H1 (cell line): Measurements from ENCODE around the gene S100A6. TPM values are rescaled to one million over a fixed set of nuclear protein-coding genes. Genes with fewer than 3 reads are reported as not detected.
"Not testable (repeated sequence)": the region's sequence is repeated elsewhere in the genome, so short reads cannot be mapped to it uniquely, and the experiment has no call there.

ENCODE experiments used
- CTCF ChIA-PET: fragments of 300-600 bp; sonication (Branson Sonifier 250); formaldehyde crosslinking; loops from one replicate; lab custom pipeline; 2021; ENCODE audit not compliant: partially characterized antibody; lab: Charles Lee
- POLR2A ChIA-PET: fragments of 300-600 bp; sonication (Branson Sonifier 250); formaldehyde crosslinking; loops from one replicate; lab custom pipeline; 2021; ENCODE audit warnings: inconsistent platforms; ENCODE audit not compliant: partially characterized antibody; lab: Charles Lee
- DNase-seq, 2 experiments: peaks; one replicate each; pipeline versions ENCODE4 v3.0.0 to v3.0.0-alpha.2; 2010 to 2022; ENCODE audit warnings: low spot score in 2 of 2, low read depth in 1 of 2, mixed read lengths in 1 of 2
- FAIRE-seq: peaks from 2 replicates; lab custom pipeline; 2011; peaks lifted over from hg19 to GRCh38; lab: Jason Lieb, UNC
- H2AFZ ChIP-seq: 2 replicates; pipeline ENCODE4 v1.8.1; 2012; ENCODE audit warnings: low read length, inconsistent platforms
- H2AK5ac ChIP-seq: 2 replicates; pipeline ENCODE4 v1.6.1; 2013; ENCODE audit warnings: low read depth, low read length
- H2BK120ac ChIP-seq: replicated peaks from 2 replicates; pipeline ENCODE3; 2013; ENCODE audit warnings: low read depth, low read length, inconsistent platforms
- H2BK12ac ChIP-seq: 2 replicates; pipeline ENCODE4 v1.6.1; 2013; ENCODE audit warnings: low read depth, low read length
- H2BK15ac ChIP-seq: 2 replicates; pipeline ENCODE4 v1.6.1; 2013; ENCODE audit warnings: low read length
- H2BK20ac ChIP-seq: 2 replicates; pipeline ENCODE4 v1.6.1; 2013; ENCODE audit warnings: low read length
- H2BK5ac ChIP-seq: 2 replicates; pipeline ENCODE4 v1.6.1; 2013; ENCODE audit warnings: low read depth, low read length
- H3K14ac ChIP-seq: 2 replicates; pipeline ENCODE4 v1.6.1; 2013; ENCODE audit warnings: inconsistent platforms; ENCODE audit not compliant: insufficient read length
- H3K18ac ChIP-seq: 2 replicates; pipeline ENCODE4 v1.6.1; 2013; ENCODE audit warnings: low read length; ENCODE audit errors: extremely low read depth
- H3K23ac ChIP-seq: 2 replicates; pipeline ENCODE4 v1.6.1; 2013; ENCODE audit warnings: inconsistent platforms; ENCODE audit not compliant: insufficient read length
- H3K23me2 ChIP-seq: 2 replicates; pipeline ENCODE4 v1.6.1; 2013; ENCODE audit warnings: low read depth, low read length
- H3K27ac ChIP-seq: 2 replicates; pipeline ENCODE4 v1.6.1; 2011; ENCODE audit warnings: low read depth, low read length, inconsistent platforms
- H3K27me3 ChIP-seq, 4 experiments: replicated peaks in 1 of 4; 1 replicate in 1 of 4; 2 replicates in 3 of 4; pipeline versions ENCODE4 v1.6.1 to v1.8.1; 2011 to 2013; ENCODE audit warnings: low read length in 3 of 4, mild to moderate bottlenecking in 3 of 4, inconsistent platforms in 2 of 4, mixed read lengths in 2 of 4, moderate library complexity in 1 of 4; ENCODE audit not compliant: control insufficient read depth in 3 of 4, insufficient read depth in 3 of 4; ENCODE audit errors: extremely low read depth in 1 of 4
- H3K36me3 ChIP-seq, 4 experiments: 2 replicates each; pipeline versions ENCODE4 v1.6.1 to v1.8.1; 2011 to 2013; ENCODE audit warnings: mild to moderate bottlenecking in 4 of 4, low read length in 3 of 4, moderate library complexity in 2 of 4, control low read depth in 1 of 4, inconsistent platforms in 1 of 4; ENCODE audit not compliant: insufficient read depth in 4 of 4, control insufficient read depth in 2 of 4
- H3K4ac ChIP-seq: replicated peaks from 2 replicates; pipeline ENCODE3; 2013; ENCODE audit warnings: low read length, low read depth, mixed read lengths, inconsistent platforms; ENCODE audit not compliant: insufficient read length
- H3K4me1 ChIP-seq, 4 experiments: replicated peaks in 1 of 4; 1 replicate in 1 of 4; 2 replicates in 3 of 4; pipeline versions ENCODE4 v1.6.1 to v1.8.1; 2011 to 2013; ENCODE audit warnings: low read length in 3 of 4, inconsistent platforms in 2 of 4, mixed read lengths in 1 of 4; ENCODE audit not compliant: insufficient read depth in 4 of 4, control insufficient read depth in 3 of 4
- H3K4me2 ChIP-seq, 2 experiments: 2 replicates each; pipeline versions ENCODE4 v1.6.1 to v1.8.1; 2011 to 2013; ENCODE audit warnings: low read depth in 2 of 2, low read length in 2 of 2, control low read depth in 1 of 2, inconsistent platforms in 1 of 2, mild to moderate bottlenecking in 1 of 2; ENCODE audit not compliant: insufficient read depth in 1 of 2
- H3K4me3 ChIP-seq, 4 experiments: fragments of 200-600, 300-600 bp in 1 of 4; sonication (generic), shearing (Covaris generic), sonication (Bioruptor Twin) in 1 of 4; 2 replicates each; pipeline versions ENCODE4 v1.5.1 to v1.8.1; 2011 to 2016; ENCODE audit warnings: low read length in 4 of 4, low read depth in 3 of 4, control low read depth in 2 of 4, inconsistent platforms in 2 of 4, mild to moderate bottlenecking in 2 of 4, mixed read lengths in 1 of 4, moderate library complexity in 1 of 4; ENCODE audit not compliant: insufficient read depth in 2 of 4; ENCODE audit errors: extremely low read depth in 1 of 4
- H3K56ac ChIP-seq: replicated peaks from 2 replicates; pipeline ENCODE3; 2013; ENCODE audit warnings: low read depth, mild to moderate bottlenecking, mixed read lengths, low read length, inconsistent platforms; ENCODE audit not compliant: insufficient read length
- H3K79me1 ChIP-seq: 2 replicates; pipeline ENCODE4 v1.6.1; 2013; ENCODE audit warnings: low read depth, low read length, control low read depth
- H3K79me2 ChIP-seq, 2 experiments: 2 replicates each; pipeline versions ENCODE4 v1.6.1 to v1.8.1; 2012 to 2013; ENCODE audit warnings: low read length in 2 of 2, mild to moderate bottlenecking in 2 of 2, inconsistent platforms in 1 of 2; ENCODE audit not compliant: insufficient read depth in 2 of 2, control insufficient read depth in 1 of 2
- H3K9ac ChIP-seq, 4 experiments: replicated peaks in 1 of 4; 1 replicate in 1 of 4; 2 replicates in 3 of 4; pipeline versions ENCODE4 v1.6.1 to v1.8.1; 2011 to 2013; ENCODE audit warnings: low read depth in 3 of 4, low read length in 3 of 4, control low read depth in 2 of 4, mild to moderate bottlenecking in 2 of 4, moderate library complexity in 2 of 4, inconsistent platforms in 1 of 4; ENCODE audit errors: extremely low read depth in 1 of 4
- H3K9me3 ChIP-seq, 2 experiments: 2 replicates each; pipeline versions ENCODE4 v1.6.1 to v1.8.1; 2012 to 2013; ENCODE audit warnings: mild to moderate bottlenecking in 2 of 2, moderate library complexity in 2 of 2, control low read depth in 1 of 2, inconsistent platforms in 1 of 2, low read depth in 1 of 2, low read length in 1 of 2, mixed read lengths in 1 of 2; ENCODE audit not compliant: insufficient read depth in 2 of 2
- H4K20me1 ChIP-seq, 2 experiments: replicated peaks in 1 of 2; 2 replicates each; pipeline versions ENCODE3 to v1.8.1; 2011 to 2013; ENCODE audit warnings: inconsistent platforms in 2 of 2, low read length in 2 of 2, mild to moderate bottlenecking in 1 of 2; ENCODE audit not compliant: insufficient read depth in 2 of 2, control insufficient read depth in 1 of 2
- H4K5ac ChIP-seq: 2 replicates; pipeline ENCODE4 v1.6.1; 2013; ENCODE audit warnings: low read length, low read depth, mixed read lengths, inconsistent platforms; ENCODE audit not compliant: insufficient read length
- H4K8ac ChIP-seq: 2 replicates; pipeline ENCODE4 v1.8.0; 2013; ENCODE audit warnings: mild to moderate bottlenecking, moderate library complexity, low read length, inconsistent platforms; ENCODE audit not compliant: insufficient read depth; ENCODE audit errors: extremely low read depth
- H4K91ac ChIP-seq: replicated peaks from 2 replicates; pipeline ENCODE3; 2013; ENCODE audit warnings: low read length, mixed read lengths, inconsistent platforms; ENCODE audit not compliant: insufficient read length
- WGBS, 2 experiments: shearing (Covaris generic) in 1 of 2; methylation state at CpG; one replicate each; pipeline versions ENCODE4 v1.1.6 to v1.1.7; 2013 to 2015; ENCODE audit warnings: low lambda C conversion rate in 2 of 2, mixed read lengths in 2 of 2, inconsistent platforms in 1 of 2, low coverage in 1 of 2, missing lambda C conversion rate in 1 of 2; ENCODE audit not compliant: insufficient replicate concordance in 2 of 2, insufficient coverage in 1 of 2, insufficient read length in 1 of 2; ENCODE audit errors: extremely low coverage in 1 of 2, missing lambda C conversion rate in 1 of 2; 5-methylcytosine and 5-hydroxymethylcytosine counted together
- polyA plus RNA-seq, 7 experiments: library from polyadenylated mRNA; depleted of rRNA in 3 of 7; stranded (reverse) in 5 of 7; unstranded in 2 of 7; fragments of >200 nt in 5 of 7; fragments of 200-250 nt in 2 of 7; gene quantifications; 1 replicate in 5 of 7; 2 replicates in 1 of 7; 4 replicates in 1 of 7; pipeline versions ENCODE4 v1.2.1 to v1.2.3, GENCODE V29; 2011 to 2013; ENCODE audit warnings: missing spikeins in 2 of 7, mixed read lengths in 2 of 7
- total RNA-seq: library from RNA; stranded (reverse); fragmentation: NEBNext Ultra II Directional; extraction: Animal tissue kit (Norgen Biotek cat#: 25700); gene quantifications from 2 replicates; pipeline ENCODE4 v1.2.1, GENCODE V29; 2021

Gene S100A6
- total and polyA plus RNA-seq, 2 of the 8 experiments (the other 6 are each of a cell fraction or from before 2014, with no cell fraction given), result 11.1 to 63.0 TPM

DNA sequence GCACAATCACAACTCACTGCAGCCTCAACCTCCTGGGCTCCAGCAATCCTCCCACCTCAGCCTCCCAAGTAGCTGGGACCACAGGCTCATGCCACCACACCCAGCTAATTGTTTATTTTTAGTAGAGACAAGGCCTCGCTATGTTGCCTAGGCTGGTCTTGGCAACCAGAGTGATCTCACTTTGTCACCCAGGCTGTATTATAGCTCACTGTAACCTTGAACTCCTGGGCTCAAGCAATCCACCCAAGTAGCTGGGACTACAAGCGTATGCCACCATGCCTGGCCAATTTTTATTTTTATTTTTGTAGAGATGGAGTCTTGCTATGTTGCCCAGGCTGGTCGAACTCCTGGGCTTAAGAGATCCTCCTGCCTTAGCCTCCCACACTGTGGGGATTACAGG, 26.2 kb upstream of the S100A6 start:
- not testable (repeated sequence) for H3K36me3 ChIP-seq, H2BK120ac ChIP-seq, H3K4me2 ChIP-seq, H3K27ac ChIP-seq, H3K79me1 ChIP-seq, H3K79me2 ChIP-seq, H2BK15ac ChIP-seq, H4K20me1 ChIP-seq, H4K91ac ChIP-seq, H2BK20ac ChIP-seq, H4K8ac ChIP-seq, H3K18ac ChIP-seq, H3K14ac ChIP-seq, H3K23me2 ChIP-seq, H3K27me3 ChIP-seq, H3K9ac ChIP-seq, H2BK12ac ChIP-seq, H2BK5ac ChIP-seq, H3K23ac ChIP-seq, H3K4me3 ChIP-seq, H3K56ac ChIP-seq, FAIRE-seq, H3K9me3 ChIP-seq, H3K4ac ChIP-seq, H2AK5ac ChIP-seq, H4K5ac ChIP-seq, DNase-seq, H2AFZ ChIP-seq
- ChIA-PET CTCF (interaction anchor here (1.2 to 5.9 kb wide), 13 partner anchors 9 to 210 kb away, joined by 4 to 55 read pairs (median 5); partner anchors contain the start of genes S100A13, S100A14 and S100A6), POLR2A (interaction anchor here (1.0 kb wide), 2 partner anchors 10 to 37 kb away, joined by 3 read pairs; no protein-coding TSS in a partner anchor)
- H3K4me1 ChIP-seq, result peaks cover 4 to 14% (median 12%) of the 10 kb centered on the region in 4 experiments
- 89% methylated on average over 3 of the region's 3 CpGs; no CpG with 5 or more reads in 1 of the 2 experiments for WGBS, 2 experiments
